ENCODE results near the gene GNPTG.

The GNPTG gene

GRCh38 chr16:1351582-1352362 lies at the start of gene GNPTG, which contains the start of gene TSR3:
TSS of gene GNPTG (plus strand) at chr16:1351931. CDS start at chr16:1351966, 35 bp downstream.
TSS of gene TSR3 (minus strand) at chr16:1351878. CDS start at chr16:1351804, 74 bp downstream.
- DNase-seq = peak; percentile 85 to 88

GRCh38 chr16:1305823-1306222 lies 45.9 kb upstream of the GNPTG start:
- no peak for DNase-seq

- DNase-seq = no peak
These were observed 45.4 kb upstream of the GNPTG start for GRCh38 chr16:1306334-1306733.

GRCh38 chr16:1308036-1308976 lies 43.4 kb upstream of the GNPTG start:
- DNase-seq = no peak

- peak; percentile 97 to 98 for DNase-seq
These were observed 42.5 kb upstream of the GNPTG start, which contains the start of gene UBE2I for GRCh38 chr16:1308977-1309885. TSS of gene UBE2I (plus strand) at chr16:1309636. CDS start at chr16:1314031, 4,395 bp downstream.

GRCh38 chr16:1309888-1310831 lies 41.6 kb upstream of the GNPTG start:
- peak; percentile 63 to 64 for DNase-seq

- peak; percentile 39 to 42 for DNase-seq
These were observed 40.9 kb upstream of the GNPTG start for GRCh38 chr16:1310832-1311200.

GRCh38 chr16:1311212-1311737 lies 40.5 kb upstream of the GNPTG start:
- DNase-seq = no peak

GRCh38 chr16:1311738-1312466 lies 39.8 kb upstream of the GNPTG start:
- DNase-seq = no peak

- no peak for DNase-seq
These were observed 39.3 kb upstream of the GNPTG start for GRCh38 chr16:1312467-1312816.

GRCh38 chr16:1312903-1313302 lies 38.8 kb upstream of the GNPTG start:
- no peak for DNase-seq

GRCh38 chr16:1313721-1314369 lies 37.9 kb upstream of the GNPTG start:
- DNase-seq = no peak

- no peak for DNase-seq
These were observed 37.2 kb upstream of the GNPTG start for GRCh38 chr16:1314399-1315068.

- no peak for DNase-seq
These were observed 36.4 kb upstream of the GNPTG start for GRCh38 chr16:1315081-1316032.

GRCh38 chr16:1316033-1316405 lies 35.7 kb upstream of the GNPTG start:
- no peak for DNase-seq

- DNase-seq = no peak
These were observed 34.1 kb upstream of the GNPTG start for GRCh38 chr16:1317479-1318267.

- no peak for DNase-seq
These were observed 33.5 kb upstream of the GNPTG start for GRCh38 chr16:1318268-1318545.

GRCh38 chr16:1319041-1319440 lies 32.7 kb upstream of the GNPTG start:
- DNase-seq = no peak

Data from stimulated activated CD4-positive, alpha-beta T cell treated with anti-CD3 and anti-CD28 coated beads, Interleukin-2, amount 100 ng/mL, for 24 hours (primary cell).